ENCODE results near the gene SLC41A3. TPM values are rescaled to one million over a fixed set of nuclear protein-coding genes. Genes with fewer than 3 reads are reported as not detected.
A peak's percentile ranks its signal among the peaks of the same experiment; 100 is the strongest.
"Not testable (repeated sequence)": the region's sequence is repeated elsewhere in the genome, so short reads cannot be mapped to it uniquely, and the experiment has no call there.

The SLC41A3 gene
- total RNA-seq, 3 donors from 2014 or later: 23.0 to 33.9 (median 31.2) TPM

- TF ChIP-seq, protein P1, sequence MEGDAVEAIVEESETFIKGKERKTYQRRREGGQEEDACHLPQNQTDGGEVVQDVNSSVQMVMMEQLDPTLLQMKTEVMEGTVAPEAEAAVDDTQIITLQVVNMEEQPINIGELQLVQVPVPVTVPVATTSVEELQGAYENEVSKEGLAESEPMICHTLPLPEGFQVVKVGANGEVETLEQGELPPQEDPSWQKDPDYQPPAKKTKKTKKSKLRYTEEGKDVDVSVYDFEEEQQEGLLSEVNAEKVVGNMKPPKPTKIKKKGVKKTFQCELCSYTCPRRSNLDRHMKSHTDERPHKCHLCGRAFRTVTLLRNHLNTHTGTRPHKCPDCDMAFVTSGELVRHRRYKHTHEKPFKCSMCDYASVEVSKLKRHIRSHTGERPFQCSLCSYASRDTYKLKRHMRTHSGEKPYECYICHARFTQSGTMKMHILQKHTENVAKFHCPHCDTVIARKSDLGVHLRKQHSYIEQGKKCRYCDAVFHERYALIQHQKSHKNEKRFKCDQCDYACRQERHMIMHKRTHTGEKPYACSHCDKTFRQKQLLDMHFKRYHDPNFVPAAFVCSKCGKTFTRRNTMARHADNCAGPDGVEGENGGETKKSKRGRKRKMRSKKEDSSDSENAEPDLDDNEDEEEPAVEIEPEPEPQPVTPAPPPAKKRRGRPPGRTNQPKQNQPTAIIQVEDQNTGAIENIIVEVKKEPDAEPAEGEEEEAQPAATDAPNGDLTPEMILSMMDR (IDR thresholded peaks at IDR 0.05): no peak
- intact Hi-C loops (cut with DNase I, micrococcal nuclease): no loop called here
- H3K9me3 ChIP-seq: no peaks in the 10 kb centered on the region
These were observed 7.8 kb downstream of the SLC41A3 start for GRCh38 chr3:126076140-126076539.

DNA sequence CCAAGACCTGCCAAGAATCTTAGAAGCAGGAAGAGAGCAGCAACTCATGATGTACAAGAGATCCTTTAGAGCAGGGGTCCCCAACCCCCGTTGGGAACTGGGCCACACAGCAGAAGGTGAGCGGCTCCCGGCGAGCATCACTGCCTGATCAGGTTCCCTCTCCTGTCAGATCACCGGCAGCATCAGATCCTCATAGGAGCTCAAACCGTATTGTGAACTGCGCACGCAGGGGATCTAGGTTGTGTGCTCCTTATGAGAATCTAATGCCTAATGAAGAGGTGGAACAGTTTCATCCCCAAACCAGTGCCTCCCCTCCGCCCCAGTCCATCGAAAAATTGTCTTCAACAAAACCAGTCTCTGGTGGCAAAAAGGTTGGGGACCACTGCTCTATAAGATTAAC, 13.8 kb downstream of the SLC41A3 start:
- no peak for ATAC-seq
- no peak overlapping the region for H3K4me3 ChIP-seq
- H3K4me1 ChIP-seq (ENCODE audit: low read depth): no peaks in the 10 kb centered on the region
- intact Hi-C loops (cut with DNase I, micrococcal nuclease): no loop called here
- DNase-seq: no peak
- no peaks in the 10 kb centered on the region for H3K36me3 ChIP-seq (ENCODE audit: low read depth)
- TF ChIP-seq, protein P1 (IDR thresholded peaks at IDR 0.05): no peak
- H3K9me3 ChIP-seq: no peaks in the 10 kb centered on the region

More at GRCh38 chr3:126076140-126076539, 7.8 kb downstream of the SLC41A3 start:
- DNase-seq (no peak), ATAC-seq (no peak)
- Histone ChIP-seq H3K4me3 (no peak overlapping the region), H3K36me3 (ENCODE audit: low read depth) (no peaks in the 10 kb centered on the region), H3K4me1 (ENCODE audit: low read depth) (no peaks in the 10 kb centered on the region)

- no peak for DNase-seq
- no peak for ATAC-seq
- intact Hi-C loops (cut with DNase I, micrococcal nuclease): no loop called here
These were observed 16.0 kb downstream of the SLC41A3 start for GRCh38 chr3:126067959-126068358.

DNA sequence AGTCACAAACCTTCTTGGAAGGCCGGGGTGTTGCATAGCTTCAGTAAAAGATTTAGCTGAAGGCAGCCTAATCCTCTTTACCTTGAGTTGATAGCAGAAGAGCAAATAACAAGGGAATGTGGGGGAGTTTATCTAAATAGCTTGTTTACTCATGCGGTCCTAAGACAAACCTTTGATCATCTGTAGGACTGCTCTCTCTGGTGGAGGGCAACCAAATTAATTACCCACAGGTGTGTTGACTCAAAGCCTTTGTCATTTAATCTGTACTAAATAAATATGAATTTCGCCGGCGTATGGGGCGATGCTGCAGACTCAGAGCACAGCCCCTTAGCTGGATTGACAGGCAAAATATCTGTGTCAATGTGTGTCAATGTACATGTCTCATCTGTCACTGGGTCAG, 17.2 kb downstream of the SLC41A3 start:
- H3K36me3 ChIP-seq (ENCODE audit: low read depth); H3K9me3 ChIP-seq; H3K4me3 ChIP-seq; H3K4me1 ChIP-seq (ENCODE audit: low read depth); ATAC-seq; intact Hi-C loops (cut with DNase I, micrococcal nuclease); DNase-seq: not testable (repeated sequence)

More at GRCh38 chr3:126067959-126068358, 16.0 kb downstream of the SLC41A3 start:
- Histone ChIP-seq H3K4me1 (ENCODE audit: low read depth) (no peaks in the 10 kb centered on the region), H3K9me3 (no peaks in the 10 kb centered on the region), H3K36me3 (ENCODE audit: low read depth) (no peaks in the 10 kb centered on the region), H3K4me3 (no peak overlapping the region)
- TF ChIP-seq, protein P1 (IDR thresholded peaks at IDR 0.05): no peak

- H3K9me3 ChIP-seq: no peaks in the 10 kb centered on the region
- no peaks in the 10 kb centered on the region for H3K4me1 ChIP-seq (ENCODE audit: low read depth)
- no peak overlapping the region for H3K4me3 ChIP-seq
- intact Hi-C loops (cut with DNase I, micrococcal nuclease): no loop called here
- DNase-seq (no peak), ATAC-seq (no peak)
- no peaks in the 10 kb centered on the region for H3K36me3 ChIP-seq (ENCODE audit: low read depth)
- TF ChIP-seq, protein P1 (IDR thresholded peaks at IDR 0.05): no peak
These were observed 18.0 kb downstream of the SLC41A3 start for GRCh38 chr3:126065876-126066275.

DNA sequence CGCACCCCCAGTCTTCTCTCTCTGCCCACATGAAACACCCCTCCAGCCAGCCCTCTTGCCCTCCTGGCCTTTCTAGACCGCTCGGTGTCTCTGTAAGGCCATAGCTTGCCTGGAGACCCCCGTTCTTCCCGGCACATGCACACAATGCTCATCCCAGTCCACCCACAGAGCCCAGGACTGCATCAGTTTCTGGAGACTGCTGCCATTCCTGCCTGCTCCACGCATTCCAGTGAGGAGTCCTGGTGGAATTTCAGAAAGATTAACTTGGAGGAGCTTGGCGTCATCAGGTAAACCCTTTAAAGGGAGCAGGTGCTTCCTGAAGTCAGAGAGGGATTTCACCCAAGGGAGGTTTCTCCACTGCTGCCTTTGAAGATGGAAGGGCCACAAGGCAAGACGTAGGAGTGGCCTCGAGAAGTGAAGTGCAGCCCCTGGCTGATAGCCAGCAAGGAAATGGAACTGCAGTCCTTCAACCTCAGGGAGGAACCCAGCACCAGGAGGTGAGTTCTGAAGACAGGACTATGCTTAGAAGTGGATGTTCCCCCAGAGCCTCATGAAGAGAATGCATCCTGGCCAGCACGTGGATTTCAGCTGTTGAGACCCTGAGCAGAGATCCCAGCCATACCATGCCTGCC, 19.2 kb downstream of the SLC41A3 start:
- no peaks in the 10 kb centered on the region for H3K9me3 ChIP-seq
- H3K4me1 ChIP-seq (ENCODE audit: low read depth): no peaks in the 10 kb centered on the region
- intact Hi-C loops (cut with DNase I, micrococcal nuclease): no loop called here
- H3K4me3 ChIP-seq: no peak overlapping the region
- DNase-seq: peak in 1 of 3 donors; percentile 43
- peak; percentile 75 for ATAC-seq
- H3K36me3 ChIP-seq (ENCODE audit: low read depth): no peaks in the 10 kb centered on the region
- TF ChIP-seq, protein P1 (IDR thresholded peaks at IDR 0.05): no peak

Data from mucosa of descending colon (tissue), 3 donors.